Endothelial cell of umbilical vein (primary cell): ENCODE results near the gene ATXN1. TPM values are rescaled to one million over a fixed set of nuclear protein-coding genes. Genes with fewer than 3 reads are reported as not detected.

Experiments
- BruUV-seq: library from RNA; stranded (reverse); fragments of 400-500 nt; replicated peaks from 2 replicates; lab custom pipeline; 2021; lab: Mats Ljungman, UMichigan
- CTCF ChIA-PET: fragments of 300-600, 350-600 bp; sonication (Branson Sonifier 250); formaldehyde crosslinking; loops from one replicate; lab custom pipeline; 2021; ENCODE audit warnings: antibody characterized with exemption, inconsistent platforms; lab: Charles Lee
- POLR2A ChIA-PET: fragments of 300-600, 350-600 bp; sonication (Branson Sonifier 250); formaldehyde crosslinking; loops from one replicate; lab custom pipeline; 2021; ENCODE audit warnings: antibody characterized with exemption, inconsistent platforms; lab: Charles Lee
- DNase-seq: peaks from one replicate; pipeline ENCODE4 v3.0.0-alpha.2; 2011; ENCODE audit warnings: low read depth, low spot score
- FAIRE-seq: peaks from 2 replicates; lab custom pipeline; 2011; peaks lifted over from hg19 to GRCh38; lab: Jason Lieb, UNC
- H2AFZ ChIP-seq: 2 replicates; pipeline ENCODE4 v1.6.0; 2012; ENCODE audit warnings: low read depth, low read length, control low read depth, inconsistent platforms
- H3K27ac ChIP-seq: 2 replicates; pipeline ENCODE4 v1.5.1; 2011; ENCODE audit warnings: low read depth, mild to moderate bottlenecking, control low read depth, low read length, moderate library complexity; ENCODE audit not compliant: insufficient read depth
- H3K27me3 ChIP-seq, 2 experiments: 2 replicates each; pipeline versions ENCODE4 v1.6.0 to v1.6.1; 2011; ENCODE audit warnings: low read length in 2 of 2, mixed read lengths in 1 of 2; ENCODE audit not compliant: control insufficient read depth in 2 of 2, insufficient read depth in 2 of 2
- H3K36me3 ChIP-seq, 2 experiments: 2 replicates in 1 of 2; 3 replicates in 1 of 2; pipeline ENCODE4 v1.5.1; 2011; ENCODE audit warnings: low read length in 2 of 2, mild to moderate bottlenecking in 1 of 2, moderate library complexity in 1 of 2; ENCODE audit not compliant: control insufficient read depth in 2 of 2, insufficient read depth in 2 of 2; ENCODE audit errors: extremely low read depth in 1 of 2
- H3K4me1 ChIP-seq: 3 replicates; pipeline ENCODE4 v1.5.1; 2011; ENCODE audit warnings: mild to moderate bottlenecking, low read length; ENCODE audit not compliant: control insufficient read depth, insufficient read depth; ENCODE audit errors: extremely low read depth
- H3K4me2 ChIP-seq: 2 replicates; pipeline ENCODE4 v1.6.1; 2011; ENCODE audit warnings: low read length, control low read depth, mixed read lengths; ENCODE audit not compliant: insufficient read depth
- H3K4me3 ChIP-seq, 3 experiments: fragments of 200-600 bp in 1 of 3; sonication (generic), shearing (Covaris generic) in 1 of 3; replicated peaks in 1 of 3; 2 replicates each; pipeline ENCODE4 v1.5.1; 2011 to 2016; ENCODE audit warnings: control low read depth in 3 of 3, low read length in 3 of 3, mild to moderate bottlenecking in 2 of 3, inconsistent platforms in 1 of 3, low read depth in 1 of 3, moderate library complexity in 1 of 3; ENCODE audit not compliant: insufficient read depth in 1 of 3
- H3K79me2 ChIP-seq: 2 replicates; pipeline ENCODE4 v1.6.0; 2012; ENCODE audit warnings: low read length, inconsistent platforms; ENCODE audit not compliant: control insufficient read depth, insufficient read depth
- H3K9ac ChIP-seq: replicated peaks from 2 replicates; pipeline ENCODE3; 2011; ENCODE audit warnings: low read length, control low read depth; ENCODE audit not compliant: insufficient read depth; ENCODE audit errors: extremely low read depth
- H3K9me1 ChIP-seq: replicated peaks from 3 replicates; pipeline ENCODE4 v1.6.0; 2011; ENCODE audit warnings: mild to moderate bottlenecking, low read length; ENCODE audit not compliant: control insufficient read depth, insufficient read depth; ENCODE audit errors: extremely low read depth
- H3K9me3 ChIP-seq: replicated peaks from 2 replicates; pipeline ENCODE4 v1.5.1; 2012; ENCODE audit warnings: low read length, inconsistent platforms; ENCODE audit not compliant: control insufficient read depth, insufficient read depth
- H4K20me1 ChIP-seq: replicated peaks from 2 replicates; pipeline ENCODE3; 2011; ENCODE audit warnings: mild to moderate bottlenecking, low read length; ENCODE audit not compliant: control insufficient read depth, insufficient read depth; ENCODE audit errors: extremely low read depth
- EZH2 ChIP-seq: IDR thresholded peaks from 2 replicates; pipeline ENCODE4 v1.6.1; 2012; ENCODE audit warnings: borderline replicate concordance, low read depth, mild to moderate bottlenecking, moderate library complexity, low read length, inconsistent platforms; ENCODE audit not compliant: severe bottlenecking
- JUN ChIP-seq: IDR thresholded peaks from 2 replicates; pipeline ENCODE4 v1.6.1; 2011; ENCODE audit warnings: borderline replicate concordance, low read depth; ENCODE audit not compliant: insufficient read length, insufficient read depth
- MYC ChIP-seq: IDR thresholded peaks from one replicate; pipeline ENCODE4 v1.6.1; 2011; ENCODE audit warnings: mild to moderate bottlenecking, low read depth, low read length
- POLR2A ChIP-seq: IDR thresholded peaks from 2 replicates; pipeline ENCODE4 v1.6.1; 2012; ENCODE audit warnings: low read depth, mild to moderate bottlenecking, control low read depth, low read length
- POLR2AphosphoS5 ChIP-seq: IDR thresholded peaks from 2 replicates; pipeline ENCODE4 v1.6.1; 2012; ENCODE audit warnings: low read depth, mild to moderate bottlenecking, control low read depth, low read length, moderate library complexity; ENCODE audit not compliant: insufficient read depth
- dilution Hi-C: fragments of 300-500 bp; cut with MboI; formaldehyde crosslinking; loops from one replicate; pipeline ENCODE4 v1.15.0; 2019; ENCODE audit warnings: low sequenced_read_pairs; ENCODE audit not compliant: extremely low pct_ligation_motif_present
- intact Hi-C: fragments of 100-400 bp; cut with micrococcal nuclease; formaldehyde crosslinking; loops from one replicate; pipeline ENCODE4 v1.10.0; 2022
- polyA plus RNA-seq, 4 experiments: library from polyadenylated mRNA; depleted of rRNA in 3 of 4; stranded (reverse) in 3 of 4; unstranded in 1 of 4; fragments of >200 nt; gene quantifications; 2 replicates each; pipeline versions ENCODE4 v1.2.1 to v1.2.3, GENCODE V29; 2011 to 2012; ENCODE audit warnings: missing spikeins in 1 of 4
- total RNA-seq: library from RNA; stranded (reverse); gene quantifications from 2 replicates; pipeline ENCODE4 v1.2.3, GENCODE V29; 2021
- TF ChIP-seq, protein P1 (sequence below): IDR thresholded peaks from 2 replicates; pipeline ENCODE4 v1.6.1; 2011; ENCODE audit not compliant: insufficient read depth, insufficient read length
- TF ChIP-seq, protein P2 (sequence below), 2 donors: IDR thresholded peaks; 1 replicate in 1 of 2; 2 replicates in 1 of 2; pipeline ENCODE4 v1.5.1; 2011; ENCODE audit warnings: low read length in 2 of 2, mild to moderate bottlenecking in 2 of 2, moderate library complexity in 2 of 2, control low read depth in 1 of 2, inconsistent platforms in 1 of 2, low read depth in 1 of 2; ENCODE audit not compliant: insufficient read depth in 1 of 2; ENCODE audit errors: extremely low read depth in 1 of 2

Gene ATXN1
- total and polyA plus RNA-seq, 2 donors (not counting 3 experiments of a cell fraction or from before 2014, with no cell fraction given): 16.4 to 33.0 TPM

DNA sequence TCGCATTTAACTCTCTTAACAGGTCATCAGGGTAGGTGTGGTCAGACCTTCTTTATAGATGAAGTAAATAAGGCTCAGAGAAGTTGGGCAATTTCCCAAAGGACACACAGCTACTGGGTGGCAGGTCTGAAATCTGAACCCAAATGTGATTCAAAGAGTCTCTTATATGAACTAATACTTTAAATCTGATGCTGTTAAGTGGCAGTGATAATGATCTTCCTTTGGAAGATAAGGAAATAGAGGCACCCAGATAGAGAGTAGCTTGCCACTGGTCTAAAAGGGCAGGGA lies 285.8 kb downstream of the ATXN1 start:
- no peaks in the 10 kb centered on the region for H3K79me2 ChIP-seq
- no peaks in the 10 kb centered on the region for H3K27me3 ChIP-seq
- no peak overlapping the region for H3K27ac ChIP-seq
- TF ChIP-seq, protein P1, sequence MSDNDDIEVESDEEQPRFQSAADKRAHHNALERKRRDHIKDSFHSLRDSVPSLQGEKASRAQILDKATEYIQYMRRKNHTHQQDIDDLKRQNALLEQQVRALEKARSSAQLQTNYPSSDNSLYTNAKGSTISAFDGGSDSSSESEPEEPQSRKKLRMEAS: no peak
- no peak for TF ChIP-seq POLR2A
- TF ChIP-seq, protein P2, sequence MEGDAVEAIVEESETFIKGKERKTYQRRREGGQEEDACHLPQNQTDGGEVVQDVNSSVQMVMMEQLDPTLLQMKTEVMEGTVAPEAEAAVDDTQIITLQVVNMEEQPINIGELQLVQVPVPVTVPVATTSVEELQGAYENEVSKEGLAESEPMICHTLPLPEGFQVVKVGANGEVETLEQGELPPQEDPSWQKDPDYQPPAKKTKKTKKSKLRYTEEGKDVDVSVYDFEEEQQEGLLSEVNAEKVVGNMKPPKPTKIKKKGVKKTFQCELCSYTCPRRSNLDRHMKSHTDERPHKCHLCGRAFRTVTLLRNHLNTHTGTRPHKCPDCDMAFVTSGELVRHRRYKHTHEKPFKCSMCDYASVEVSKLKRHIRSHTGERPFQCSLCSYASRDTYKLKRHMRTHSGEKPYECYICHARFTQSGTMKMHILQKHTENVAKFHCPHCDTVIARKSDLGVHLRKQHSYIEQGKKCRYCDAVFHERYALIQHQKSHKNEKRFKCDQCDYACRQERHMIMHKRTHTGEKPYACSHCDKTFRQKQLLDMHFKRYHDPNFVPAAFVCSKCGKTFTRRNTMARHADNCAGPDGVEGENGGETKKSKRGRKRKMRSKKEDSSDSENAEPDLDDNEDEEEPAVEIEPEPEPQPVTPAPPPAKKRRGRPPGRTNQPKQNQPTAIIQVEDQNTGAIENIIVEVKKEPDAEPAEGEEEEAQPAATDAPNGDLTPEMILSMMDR (IDR thresholded peaks at IDR 0.05; ENCODE audit: extremely low read depth in 1 of 2, insufficient read depth in 1 of 2, low read depth in 1 of 2, low read length in 2 of 2): no peak
- TF ChIP-seq MYC: no peak
- H3K4me3 ChIP-seq: no peak overlapping the region
- no peaks in the 10 kb centered on the region for H4K20me1 ChIP-seq
- intact Hi-C loops (no loop called here), dilution Hi-C loops (no loop called here)
- BruUV-seq: no TSS peak
- DNase-seq: no peak
- no peak for FAIRE-seq
- peaks cover 0 to 1% of the 10 kb centered on the region in 2 experiments for H3K36me3 ChIP-seq
- ChIA-PET POLR2A (no interaction called here), CTCF (no interaction called here)
- no peaks in the 10 kb centered on the region for H3K9me1 ChIP-seq
- H3K4me2 ChIP-seq: no peak overlapping the region
- H3K4me1 ChIP-seq: peaks cover 4% of the 10 kb centered on the region
- H3K9me3 ChIP-seq: no peaks in the 10 kb centered on the region
- no peak overlapping the region for H2AFZ ChIP-seq
- H3K9ac ChIP-seq: no peak overlapping the region

DNA sequence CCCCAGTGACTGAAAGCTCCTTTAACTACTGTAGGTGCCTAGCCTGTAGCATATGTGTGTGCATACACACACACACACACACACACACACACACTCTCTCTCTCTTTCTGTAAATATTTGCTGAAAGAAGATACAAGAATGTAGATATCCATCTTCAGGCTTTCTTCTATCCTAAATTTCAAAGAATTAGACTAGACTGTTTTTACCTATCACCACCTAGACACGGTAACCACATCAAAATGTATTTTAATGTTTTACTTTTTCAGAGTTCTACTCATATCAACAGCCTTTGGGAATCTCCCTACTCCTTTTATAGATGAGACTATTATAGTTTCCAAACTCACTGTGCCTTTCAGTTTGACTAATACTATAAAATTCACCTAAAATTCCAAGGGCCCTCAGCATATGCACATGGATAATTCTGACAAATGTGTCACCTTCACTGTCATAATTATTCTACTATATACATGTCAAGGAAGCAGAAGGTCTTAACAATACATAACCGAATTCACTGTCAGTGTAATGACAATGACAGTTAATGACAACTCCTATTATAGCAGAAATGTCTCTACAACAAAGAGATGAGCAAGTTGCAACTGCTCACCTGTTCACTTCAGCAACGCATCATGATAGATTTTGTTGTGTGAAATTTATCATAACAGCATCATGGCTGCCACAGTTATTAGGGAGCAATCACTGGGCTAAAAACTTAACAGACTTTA lies 286.3 kb downstream of the ATXN1 start:
- H3K79me2 ChIP-seq: no peaks in the 10 kb centered on the region
- no TSS peak for BruUV-seq
- POLR2A ChIA-PET: no interaction called here

More for the DNA sequence above, 286.3 kb downstream of the ATXN1 start:
- Histone ChIP-seq H3K9ac (no peak overlapping the region), H3K4me2 (no peak overlapping the region), H3K4me3 (no peak overlapping the region), H3K9me3 (no peaks in the 10 kb centered on the region), H3K4me1 (peaks cover 4% of the 10 kb centered on the region), H4K20me1 (no peaks in the 10 kb centered on the region), H2AFZ (no peak overlapping the region), H3K9me1 (no peaks in the 10 kb centered on the region), H3K27ac (no peak overlapping the region), H3K36me3 (peaks cover 0 to 1% of the 10 kb centered on the region in 2 experiments), H3K27me3 (no peaks in the 10 kb centered on the region)
- intact Hi-C loops (no loop called here), dilution Hi-C loops (no loop called here)
- CTCF ChIA-PET: no interaction called here
- FAIRE-seq (no peak), DNase-seq (no peak)
- TF ChIP-seq JUN (no peak), POLR2A (no peak), MYC (no peak), EZH2 (no peak), POLR2AphosphoS5 (no peak)
